ENCODE results near the gene ALDH1A1.

ALDH1A1 gene

DNA sequence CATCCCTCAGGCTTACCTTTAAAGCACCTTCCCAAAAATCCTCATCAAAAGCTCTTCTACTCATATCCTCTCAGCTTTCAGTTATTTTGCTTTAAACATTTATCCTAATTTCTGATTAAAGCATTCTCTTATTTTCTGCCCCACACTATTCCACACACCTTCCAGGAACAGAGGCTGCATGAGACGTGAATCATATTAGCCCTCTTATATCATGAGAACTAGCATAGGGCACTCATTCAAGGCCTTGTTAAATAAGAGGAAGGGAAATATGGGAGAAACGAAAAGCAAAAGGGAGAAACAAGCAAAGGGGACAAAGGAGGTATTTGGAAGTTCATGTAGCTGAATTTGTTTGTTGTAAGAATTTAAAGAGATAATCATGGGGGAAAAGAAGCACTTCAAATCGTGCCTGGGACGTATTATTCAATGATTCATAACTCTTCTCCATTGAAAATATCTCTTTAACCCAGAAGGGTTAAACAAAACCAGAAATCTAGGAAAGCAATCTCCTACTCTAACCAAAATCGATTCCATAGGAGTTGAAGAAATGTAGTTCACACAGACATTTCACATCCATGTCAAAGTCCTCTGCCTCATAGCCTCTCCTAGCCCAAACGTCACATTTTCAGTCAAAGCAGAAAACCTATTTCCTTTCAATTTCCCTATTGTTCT is 4.1 kb downstream of the ALDH1A1 start (continued):
- TF ChIP-seq ZBTB8A (tag by site-specific recombination; IDR thresholded peaks at IDR 0.05) (no peak), ZNF350 (tag by site-specific recombination; IDR thresholded peaks at IDR 0.05) (no peak)

- Histone ChIP-seq H3K27ac (ENCODE audit: extremely low read depth, low read depth, low read length) (no peak overlapping the region), H3K4me3 (ENCODE audit: low read depth, low read length) (no peak overlapping the region), H3K4me1 (ENCODE audit: control insufficient read depth, insufficient read depth, low read length) (no peaks in the 10 kb centered on the region), H3K36me3 (ENCODE audit: control insufficient read depth in 2 of 2, insufficient read depth in 1 of 2, low read length in 2 of 2) (no peaks in the 10 kb centered on the region), H3K9me3 (ENCODE audit: control insufficient read depth, insufficient read depth, low read depth, low read length) (no peaks in the 10 kb centered on the region)
- CTCF ChIA-PET = interaction anchor here (0.7 kb wide), 1 partner anchor 30 kb away, joined by 3 read pairs; no protein-coding TSS in a partner anchor
- POLR2A ChIA-PET = no interaction called here
- no peak for TF ChIP-seq ZNF37A (tag by site-specific recombination; IDR thresholded peaks at IDR 0.05)
Measured at GRCh38 chr9:72947984-72948465, 4.8 kb downstream of the ALDH1A1 start.

DNA sequence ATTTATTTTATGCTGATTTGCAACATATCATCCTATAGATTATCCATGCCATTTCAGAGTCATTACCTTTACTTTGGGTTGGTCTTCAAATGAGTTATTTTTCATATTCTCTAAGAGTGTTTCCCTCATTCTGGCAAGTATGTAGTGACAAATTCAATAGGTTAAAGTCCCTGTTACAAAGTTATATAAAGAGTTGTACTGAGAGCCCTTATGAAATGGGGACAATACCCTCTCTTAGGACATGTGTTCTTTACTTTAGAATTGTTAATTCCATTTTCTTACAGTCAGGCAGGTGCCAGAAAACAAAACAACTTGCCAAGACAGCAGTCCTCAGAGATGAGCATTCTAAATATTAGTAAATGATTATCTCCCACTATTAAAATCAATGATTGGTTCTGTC is 6.0 kb downstream of the ALDH1A1 start:
- H3K9me3 ChIP-seq (ENCODE audit: control insufficient read depth, insufficient read depth, low read depth, low read length) = no peaks in the 10 kb centered on the region
- no peaks in the 10 kb centered on the region for H3K36me3 ChIP-seq (ENCODE audit: control insufficient read depth in 2 of 2, insufficient read depth in 1 of 2, low read length in 2 of 2)
- H3K27ac ChIP-seq (ENCODE audit: extremely low read depth, low read depth, low read length) = no peak overlapping the region
- CTCF ChIA-PET = no interaction called here
- TF ChIP-seq, protein P1, sequence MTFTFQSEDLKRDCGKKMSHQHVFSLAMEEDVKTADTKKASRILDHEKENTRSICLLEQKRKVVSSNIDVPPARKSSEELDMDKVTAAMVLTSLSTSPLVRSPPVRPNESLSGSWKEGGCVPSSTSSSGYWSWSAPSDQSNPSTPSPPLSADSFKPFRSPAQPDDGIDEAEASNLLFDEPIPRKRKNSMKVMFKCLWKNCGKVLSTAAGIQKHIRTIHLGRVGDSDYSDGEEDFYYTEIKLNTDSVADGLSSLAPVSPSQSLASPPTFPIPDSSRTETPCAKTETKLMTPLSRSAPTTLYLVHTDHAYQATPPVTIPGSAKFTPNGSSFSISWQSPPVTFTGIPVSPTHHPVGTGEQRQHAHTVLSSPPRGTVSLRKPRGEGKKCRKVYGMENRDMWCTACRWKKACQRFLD (tag by site-specific recombination; IDR thresholded peaks at IDR 0.05) = no peak
- TF ChIP-seq OVOL3 (tag by site-specific recombination; IDR thresholded peaks at IDR 0.05) (no peak), ZNF221 (tag by site-specific recombination; IDR thresholded peaks at IDR 0.05; ENCODE audit: borderline replicate concordance) (no peak), ZNF548 (tag by site-specific recombination; IDR thresholded peaks at IDR 0.05) (no peak), ZBTB44 (tag by site-specific recombination; IDR thresholded peaks at IDR 0.05) (no peak), ZNF639 (tag by site-specific recombination; IDR thresholded peaks at IDR 0.05) (no peak), AEBP2 (tag by site-specific recombination; IDR thresholded peaks at IDR 0.05; ENCODE audit: borderline replicate concordance) (no peak), ZNF140 (tag by site-specific recombination; IDR thresholded peaks at IDR 0.05) (no peak), SCRT2 (tag by site-specific recombination; IDR thresholded peaks at IDR 0.05) (no peak), ZBTB17 (tag by site-specific recombination; IDR thresholded peaks at IDR 0.05) (no peak), ZNF837 (tag by site-specific recombination; IDR thresholded peaks at IDR 0.05) (no peak), ZNF830 (tag by site-specific recombination; IDR thresholded peaks at IDR 0.05; ENCODE audit: low read depth) (no peak), ZBTB20 (tag by site-specific recombination; IDR thresholded peaks at IDR 0.05) (no peak), ZNF785 (tag by site-specific recombination; IDR thresholded peaks at IDR 0.05) (no peak), ZNF561 (tag by site-specific recombination; IDR thresholded peaks at IDR 0.05; ENCODE audit: borderline replicate concordance) (no peak), ZNF19 (tag by site-specific recombination; IDR thresholded peaks at IDR 0.05; ENCODE audit: low read depth) (no peak), ZBTB1 (tag by site-specific recombination; IDR thresholded peaks at IDR 0.05) (no peak), ZNF530 (tag by site-specific recombination; IDR thresholded peaks at IDR 0.05; ENCODE audit: low read depth) (no peak)
- POLR2A ChIA-PET = no interaction called here
- H3K4me1 ChIP-seq (ENCODE audit: control insufficient read depth, insufficient read depth, low read length) = no peaks in the 10 kb centered on the region
- H3K4me3 ChIP-seq (ENCODE audit: low read depth, low read length) = no peak overlapping the region

Measured in HEK293 (cell line).